AG04450 (cell line): ENCODE results near the gene KLHL9. TPM values are rescaled to one million over a fixed set of nuclear protein-coding genes. Genes with fewer than 3 reads are reported as not detected.

Source experiments
- CTCF ChIA-PET: fragments of 300-600, 350-600 bp; formaldehyde crosslinking; extraction: SDS; loops from one replicate; lab custom pipeline; 2022; ENCODE audit warnings: antibody characterized with exemption, inconsistent platforms; lab: Charles Lee
- POLR2A ChIA-PET: fragments of 350-600 bp; formaldehyde crosslinking; extraction: SDS; loops from one replicate; lab custom pipeline; 2021; ENCODE audit warnings: antibody characterized with exemption, inconsistent platforms; lab: Yijun Ruan, JAX
- DNase-seq: peaks from one replicate; pipeline ENCODE4 v3.0.0-alpha.2; 2011; ENCODE audit warnings: low read depth, low spot score
- H3K27ac ChIP-seq: one replicate; pipeline ENCODE4 v1.5.1; 2012; ENCODE audit warnings: low read depth, low read length, control low read depth
- H3K27me3 ChIP-seq: one replicate; pipeline ENCODE4 v1.6.0; 2012; ENCODE audit warnings: low read length; ENCODE audit not compliant: control insufficient read depth, insufficient read depth
- H3K4me3 ChIP-seq: 2 replicates; pipeline ENCODE4 v1.5.1; 2011; ENCODE audit warnings: mild to moderate bottlenecking, low read depth, low read length, control low read depth
- H3K9me3 ChIP-seq: 2 replicates; pipeline ENCODE4 v1.5.1; 2012; ENCODE audit warnings: low read length; ENCODE audit not compliant: control insufficient read depth, insufficient read depth
- CTCF ChIP-seq: IDR thresholded peaks from 2 replicates; pipeline ENCODE4 v1.5.1; 2011; ENCODE audit warnings: low read depth, low read length, control low read depth, inconsistent platforms
- polyA plus RNA-seq: library from polyadenylated mRNA; depleted of rRNA; stranded (reverse); fragments of >200 nt; gene quantifications from 2 replicates; pipeline ENCODE4 v1.2.3, GENCODE V29; 2011; rRNA removed

The KLHL9 gene
- polyA plus RNA-seq, 1 experiment, result 42.2 TPM

- ChIA-PET CTCF (interaction anchor here (0.6 kb wide), 1 partner anchor 31 kb away, joined by 3 read pairs; no protein-coding TSS in a partner anchor), POLR2A (no interaction called here)
- H3K27ac ChIP-seq, result no peak overlapping the region
- H3K4me3 ChIP-seq, result no peak overlapping the region
- TF ChIP-seq CTCF, result no peak
- H3K9me3 ChIP-seq, result no peaks in the 10 kb centered on the region
- no peak for DNase-seq
- peaks cover 3% of the 10 kb centered on the region for H3K27me3 ChIP-seq
These were observed 47.9 kb downstream of the KLHL9 start for GRCh38 chr9:21287280-21287679.

- Histone ChIP-seq H3K4me3 (no peak overlapping the region), H3K27ac (no peak overlapping the region), H3K27me3 (peaks cover 3% of the 10 kb centered on the region), H3K9me3 (no peaks in the 10 kb centered on the region)
- TF ChIP-seq CTCF, result no peak
- ChIA-PET CTCF (interaction anchor here (1.1 kb wide), 1 partner anchor 147 kb away, joined by 3 read pairs; no protein-coding TSS in a partner anchor), POLR2A (no interaction called here)
- DNase-seq, result no peak
These were observed 48.5 kb downstream of the KLHL9 start for GRCh38 chr9:21286659-21287058.

GRCh38 chr9:21286099-21286498, 49.1 kb downstream of the KLHL9 start:
- TF ChIP-seq CTCF, result no peak
- CTCF ChIA-PET, result interaction anchor here (1.1 kb wide), 1 partner anchor 148 kb away, joined by 3 read pairs; no protein-coding TSS in a partner anchor
- Histone ChIP-seq H3K27me3 (peaks cover 3% of the 10 kb centered on the region), H3K27ac (no peak overlapping the region), H3K9me3 (no peaks in the 10 kb centered on the region), H3K4me3 (no peak overlapping the region)
- POLR2A ChIA-PET, result no interaction called here
- DNase-seq, result no peak

GRCh38 chr9:21281275-21281674, 53.9 kb downstream of the KLHL9 start:
- POLR2A ChIA-PET, result no interaction called here
- TF ChIP-seq CTCF, result no peak
- peaks cover 2% of the 10 kb centered on the region for H3K27me3 ChIP-seq
- DNase-seq, result no peak
- no peaks in the 10 kb centered on the region for H3K9me3 ChIP-seq
- no peak overlapping the region for H3K27ac ChIP-seq
- no peak overlapping the region for H3K4me3 ChIP-seq
- CTCF ChIA-PET, result no interaction called here

Other genes starting within 250 kb of the KLHL9 start
- gene IFNW1, start 193.6 kb downstream of the KLHL9 start, polyA plus RNA-seq, result not detected in 2 replicates
- not detected in 2 replicates for gene IFNA21, start 168.7 kb downstream of the KLHL9 start, polyA plus RNA-seq
- not detected in 2 replicates for gene IFNA4, start 147.8 kb downstream of the KLHL9 start, polyA plus RNA-seq
- gene IFNA7, start 133.2 kb downstream of the KLHL9 start, polyA plus RNA-seq, result not detected in 2 replicates
- gene IFNA10, start 128.3 kb downstream of the KLHL9 start, polyA plus RNA-seq, result not detected in 2 replicates
- not detected in 2 replicates for gene IFNA16, start 118.1 kb downstream of the KLHL9 start, polyA plus RNA-seq
- gene IFNA17, start 107.2 kb downstream of the KLHL9 start, polyA plus RNA-seq, result not detected in 2 replicates
- not detected in 2 replicates for gene IFNA14, start 95.4 kb downstream of the KLHL9 start, polyA plus RNA-seq
- not detected in 2 replicates for gene IFNA5, start 30.1 kb downstream of the KLHL9 start, polyA plus RNA-seq
- not detected in 2 replicates for gene IFNA6, start 15.5 kb upstream of the KLHL9 start, polyA plus RNA-seq
- gene IFNA13, start 32.7 kb upstream of the KLHL9 start, polyA plus RNA-seq, result not detected in 2 replicates
- not detected in 2 replicates for gene IFNA2, start 50.0 kb upstream of the KLHL9 start, polyA plus RNA-seq
- gene IFNA8, start 73.7 kb upstream of the KLHL9 start, polyA plus RNA-seq, result not detected in 2 replicates
- gene IFNA1, start 105.0 kb upstream of the KLHL9 start, polyA plus RNA-seq, result not detected in 2 replicates
- gene IFNE, start 146.9 kb upstream of the KLHL9 start, polyA plus RNA-seq, result 0.52 and 0.67 TPM in 2 replicates